ENCODE data around the gene AQP3. TPM values are rescaled to one million over a fixed set of nuclear protein-coding genes. Genes with fewer than 3 reads are reported as not detected.

The AQP3 gene
- polyA plus RNA-seq, 1 donor, result 103 TPM

- Histone ChIP-seq H3K27me3 (ENCODE audit: control insufficient read depth, insufficient read depth, low read length) (no peaks in the 10 kb centered on the region), H3K4me3 (ENCODE audit: low read length) (no peak overlapping the region), H3K4me1 (ENCODE audit: control insufficient read depth, insufficient read depth, low read length) (peaks cover 32% of the 10 kb centered on the region), H3K9me3 (ENCODE audit: control insufficient read depth, low read depth, low read length) (no peaks in the 10 kb centered on the region), H3K36me3 (ENCODE audit: control insufficient read depth, insufficient read depth, low read length) (no peaks in the 10 kb centered on the region), H3K27ac (ENCODE audit: low read length) (peak overlapping the region; percentile 49)
- DNase-seq, result no peak
- no CpG with 5 or more reads among the region's 3 CpGs for WGBS (ENCODE audit: insufficient coverage, low lambda C conversion rate)
These were observed 6.0 kb upstream of the AQP3 start for GRCh38 chr9:33453286-33453860.

- Histone ChIP-seq H3K36me3 (ENCODE audit: control insufficient read depth, insufficient read depth, low read length) (no peaks in the 10 kb centered on the region), H3K27ac (ENCODE audit: low read length) (peak overlapping the region; percentile 49), H3K4me3 (ENCODE audit: low read length) (no peak overlapping the region), H3K9me3 (ENCODE audit: control insufficient read depth, low read depth, low read length) (no peaks in the 10 kb centered on the region), H3K27me3 (ENCODE audit: control insufficient read depth, insufficient read depth, low read length) (no peaks in the 10 kb centered on the region), H3K4me1 (ENCODE audit: control insufficient read depth, insufficient read depth, low read length) (peaks cover 32% of the 10 kb centered on the region)
- peak; percentile 72 to 81 for DNase-seq
- no CpG with 5 or more reads among the region's 7 CpGs for WGBS (ENCODE audit: insufficient coverage, low lambda C conversion rate)
These were observed 5.5 kb upstream of the AQP3 start for GRCh38 chr9:33452828-33453271.

GRCh38 chr9:33450621-33451146 lies 3.3 kb upstream of the AQP3 start:
- Histone ChIP-seq H3K36me3 (ENCODE audit: control insufficient read depth, insufficient read depth, low read length) (no peaks in the 10 kb centered on the region), H3K4me3 (ENCODE audit: low read length) (no peak overlapping the region), H3K27ac (ENCODE audit: low read length) (no peak overlapping the region), H3K4me1 (ENCODE audit: control insufficient read depth, insufficient read depth, low read length) (peaks cover 50% of the 10 kb centered on the region), H3K27me3 (ENCODE audit: control insufficient read depth, insufficient read depth, low read length) (no peaks in the 10 kb centered on the region), H3K9me3 (ENCODE audit: control insufficient read depth, low read depth, low read length) (no peaks in the 10 kb centered on the region)
- no CpG with 5 or more reads among the region's 4 CpGs for WGBS (ENCODE audit: insufficient coverage, low lambda C conversion rate)
- peak; percentile 51 to 66 for DNase-seq

- Histone ChIP-seq H3K4me3 (ENCODE audit: low read length) (no peak overlapping the region), H3K27ac (ENCODE audit: low read length) (no peak overlapping the region), H3K27me3 (ENCODE audit: control insufficient read depth, insufficient read depth, low read length) (no peaks in the 10 kb centered on the region), H3K9me3 (ENCODE audit: control insufficient read depth, low read depth, low read length) (no peaks in the 10 kb centered on the region), H3K36me3 (ENCODE audit: control insufficient read depth, insufficient read depth, low read length) (no peaks in the 10 kb centered on the region), H3K4me1 (ENCODE audit: control insufficient read depth, insufficient read depth, low read length) (peaks cover 55% of the 10 kb centered on the region)
- no peak for DNase-seq
- WGBS (ENCODE audit: insufficient coverage, low lambda C conversion rate), result no CpG with 5 or more reads among the region's 5 CpGs
These were observed 2.3 kb upstream of the AQP3 start for GRCh38 chr9:33449715-33450114.

GRCh38 chr9:33447799-33448553 lies 583 bp upstream of the AQP3 start:
- Histone ChIP-seq H3K36me3 (ENCODE audit: control insufficient read depth, insufficient read depth, low read length) (peaks cover 7% of the 10 kb centered on the region), H3K9me3 (ENCODE audit: control insufficient read depth, low read depth, low read length) (no peaks in the 10 kb centered on the region), H3K4me1 (ENCODE audit: control insufficient read depth, insufficient read depth, low read length) (peaks cover 54% of the 10 kb centered on the region), H3K27me3 (ENCODE audit: control insufficient read depth, insufficient read depth, low read length) (no peaks in the 10 kb centered on the region), H3K27ac (ENCODE audit: low read length) (peak overlapping the region; percentile 67), H3K4me3 (ENCODE audit: low read length) (peak overlapping the region; percentile 31)
- WGBS (ENCODE audit: insufficient coverage, low lambda C conversion rate), result 14% methylated on average over 1 of the region's 20 CpGs
- peak in 1 of 2 donors; percentile 43 for DNase-seq

- H3K9me3 ChIP-seq (ENCODE audit: control insufficient read depth, low read depth, low read length), result no peaks in the 10 kb centered on the region
- no peak for DNase-seq
- H3K27me3 ChIP-seq (ENCODE audit: control insufficient read depth, insufficient read depth, low read length), result no peaks in the 10 kb centered on the region
- no CpG with 5 or more reads among the region's 12 CpGs for WGBS (ENCODE audit: insufficient coverage, low lambda C conversion rate)
- peak overlapping the region; percentile 95 for H3K27ac ChIP-seq (ENCODE audit: low read length)
- peaks cover 23% of the 10 kb centered on the region for H3K36me3 ChIP-seq (ENCODE audit: control insufficient read depth, insufficient read depth, low read length)
- peaks cover 67% of the 10 kb centered on the region for H3K4me1 ChIP-seq (ENCODE audit: control insufficient read depth, insufficient read depth, low read length)
- peak overlapping the region; percentile 64 for H3K4me3 ChIP-seq (ENCODE audit: low read length)
These were observed 1.0 kb downstream of the AQP3 start for GRCh38 chr9:33446240-33446945.

GRCh38 chr9:33445389-33446239 lies 1.8 kb downstream of the AQP3 start:
- Histone ChIP-seq H3K27ac (ENCODE audit: low read length) (peak overlapping the region; percentile 95), H3K4me1 (ENCODE audit: control insufficient read depth, insufficient read depth, low read length) (peaks cover 63% of the 10 kb centered on the region), H3K27me3 (ENCODE audit: control insufficient read depth, insufficient read depth, low read length) (no peaks in the 10 kb centered on the region), H3K4me3 (ENCODE audit: low read length) (peak overlapping the region; percentile 64), H3K36me3 (ENCODE audit: control insufficient read depth, insufficient read depth, low read length) (peaks cover 26% of the 10 kb centered on the region), H3K9me3 (ENCODE audit: control insufficient read depth, low read depth, low read length) (no peaks in the 10 kb centered on the region)
- DNase-seq, result peak; percentile 88 to 91
- 30% methylated on average over 2 of the region's 11 CpGs for WGBS (ENCODE audit: insufficient coverage, low lambda C conversion rate)

- Histone ChIP-seq H3K4me1 (ENCODE audit: control insufficient read depth, insufficient read depth, low read length) (peaks cover 67% of the 10 kb centered on the region), H3K4me3 (ENCODE audit: low read length) (no peak overlapping the region), H3K27me3 (ENCODE audit: control insufficient read depth, insufficient read depth, low read length) (no peaks in the 10 kb centered on the region), H3K9me3 (ENCODE audit: control insufficient read depth, low read depth, low read length) (no peaks in the 10 kb centered on the region), H3K36me3 (ENCODE audit: control insufficient read depth, insufficient read depth, low read length) (peaks cover 28% of the 10 kb centered on the region), H3K27ac (ENCODE audit: low read length) (peak overlapping the region; percentile 95)
- no CpG with 5 or more reads among the region's 10 CpGs for WGBS (ENCODE audit: insufficient coverage, low lambda C conversion rate)
- peak in 1 of 2 donors; percentile 57 for DNase-seq
These were observed 3.8 kb downstream of the AQP3 start for GRCh38 chr9:33443464-33444154.

- H3K27ac ChIP-seq (ENCODE audit: low read length), result peak overlapping the region; percentile 95
- peak; percentile 60 to 63 for DNase-seq
- peaks cover 28% of the 10 kb centered on the region for H3K36me3 ChIP-seq (ENCODE audit: control insufficient read depth, insufficient read depth, low read length)
- no peaks in the 10 kb centered on the region for H3K9me3 ChIP-seq (ENCODE audit: control insufficient read depth, low read depth, low read length)
- no peak overlapping the region for H3K4me3 ChIP-seq (ENCODE audit: low read length)
- peaks cover 64% of the 10 kb centered on the region for H3K4me1 ChIP-seq (ENCODE audit: control insufficient read depth, insufficient read depth, low read length)
- no CpG with 5 or more reads among the region's 9 CpGs for WGBS (ENCODE audit: insufficient coverage, low lambda C conversion rate)
- H3K27me3 ChIP-seq (ENCODE audit: control insufficient read depth, insufficient read depth, low read length), result no peaks in the 10 kb centered on the region
These were observed 4.3 kb downstream of the AQP3 start for GRCh38 chr9:33443047-33443446.
